Effector CD8-positive, alpha-beta T cell (primary cell): Measurements from ENCODE around the gene ZBTB1.
"Not testable (repeated sequence)": the region's sequence is repeated elsewhere in the genome, so short reads cannot be mapped to it uniquely, and the experiment has no call there.

ENCODE experiments used
- DNase-seq: peaks from one replicate; lab custom pipeline; 2025; lab: John Stamatoyannopoulos, UW

Gene ZBTB1

GRCh38 chr14:64500088-64500487 is 4.5 kb upstream of the ZBTB1 start:
- no peak for DNase-seq

- no peak for DNase-seq
Measured at GRCh38 chr14:64501411-64502171, 3.0 kb upstream of the ZBTB1 start.

- no peak for DNase-seq
Measured at GRCh38 chr14:64502456-64502855, 2.1 kb upstream of the ZBTB1 start.

- DNase-seq = no peak
Measured at GRCh38 chr14:64502887-64503433, 1.6 kb upstream of the ZBTB1 start.

- peak; percentile 97 for DNase-seq
Measured at GRCh38 chr14:64503434-64504309, 898 bp upstream of the ZBTB1 start, which contains the start of gene ZBTB25. TSS of gene ZBTB25 (minus strand) at chr14:64503838. CDS start at chr14:64490533, 13,305 bp downstream.

GRCh38 chr14:64504897-64505794 is 576 bp downstream of the ZBTB1 start:
- DNase-seq = peak; percentile 73

GRCh38 chr14:64506721-64507120 is 2.2 kb downstream of the ZBTB1 start:
- no peak for DNase-seq

- DNase-seq = no peak
Measured at GRCh38 chr14:64507376-64508156, 3.0 kb downstream of the ZBTB1 start.

- no peak for DNase-seq
Measured at GRCh38 chr14:64508215-64508776, 3.7 kb downstream of the ZBTB1 start.

- no peak for DNase-seq
Measured at GRCh38 chr14:64509036-64509435, 4.5 kb downstream of the ZBTB1 start.

- DNase-seq = peak; percentile 56
Measured at GRCh38 chr14:64510825-64511671, 6.5 kb downstream of the ZBTB1 start.

- no peak for DNase-seq
Measured at GRCh38 chr14:64513271-64513670, 8.7 kb downstream of the ZBTB1 start.

GRCh38 chr14:64515053-64515452 is 10.5 kb downstream of the ZBTB1 start:
- no peak for DNase-seq

GRCh38 chr14:64516969-64517368 is 12.4 kb downstream of the ZBTB1 start:
- no peak for DNase-seq

- not testable (repeated sequence) for DNase-seq
Measured at GRCh38 chr14:64517667-64518066, 13.1 kb downstream of the ZBTB1 start.

GRCh38 chr14:64518229-64518628 is 13.7 kb downstream of the ZBTB1 start:
- no peak for DNase-seq

GRCh38 chr14:64520699-64521098 is 16.1 kb downstream of the ZBTB1 start:
- no peak for DNase-seq

- DNase-seq = no peak
Measured at GRCh38 chr14:64522591-64523355, 18.2 kb downstream of the ZBTB1 start.

- no peak for DNase-seq
Measured at GRCh38 chr14:64525354-64525753, 20.8 kb downstream of the ZBTB1 start.
